Measurements from ENCODE around the gene ARHGAP24. TPM values are rescaled to one million over a fixed set of nuclear protein-coding genes. Genes with fewer than 3 reads are reported as not detected.
"Not testable (repeated sequence)": the region's sequence is repeated elsewhere in the genome, so short reads cannot be mapped to it uniquely, and the experiment has no call there.

Gene ARHGAP24
- total and polyA plus RNA-seq, 2 experiments from 2014 or later, result 19.5 to 29.6 TPM

GRCh38 chr4:85812776-85813175, 337.8 kb downstream of the ARHGAP24 start:
- no peak overlapping the region for H3K27ac ChIP-seq
- no peaks in the 10 kb centered on the region for H3K9me3 ChIP-seq (ENCODE audit: low read depth)
- no peaks in the 10 kb centered on the region for H3K27me3 ChIP-seq
- H4K20me1 ChIP-seq (ENCODE audit: insufficient read depth, poor library complexity, severe bottlenecking), result no peaks in the 10 kb centered on the region
- no peaks in the 10 kb centered on the region for H3K79me2 ChIP-seq
- H3K9me2 ChIP-seq (replicated peaks; ENCODE audit: insufficient read depth), result no peaks in the 10 kb centered on the region
- H3K4me3 ChIP-seq, result no peak overlapping the region
- no peak for TF ChIP-seq CTCF (IDR thresholded peaks at IDR 0.05; ENCODE audit: poor library complexity)
- TF ChIP-seq EZH2phosphoT487 (IDR thresholded peaks at IDR 0.05; ENCODE audit: low read depth, severe bottlenecking, unreplicated experiment), result no peak
- no peak for TF ChIP-seq EZH2 (IDR thresholded peaks at IDR 0.05; ENCODE audit: borderline replicate concordance)
- DNase-seq (ENCODE audit: low spot score), result no peak
- no peak overlapping the region for H2AFZ ChIP-seq
- no peak overlapping the region for H3K4me2 ChIP-seq
- no peaks in the 10 kb centered on the region for H3K4me1 ChIP-seq (ENCODE audit: insufficient read depth)
- 88% methylated on average over 4 of the region's 4 CpGs for WGBS (ENCODE audit: low lambda C conversion rate, missing lambda C conversion rate)
- H3K36me3 ChIP-seq (replicated peaks; ENCODE audit: insufficient read depth, low read depth), result no peaks in the 10 kb centered on the region

- H3K27ac ChIP-seq, result no peak overlapping the region
- H3K27me3 ChIP-seq, result no peaks in the 10 kb centered on the region
- H3K4me3 ChIP-seq, result no peak overlapping the region
- no peaks in the 10 kb centered on the region for H3K4me1 ChIP-seq (ENCODE audit: insufficient read depth)
- H3K79me2 ChIP-seq, result no peaks in the 10 kb centered on the region
- H3K4me2 ChIP-seq, result no peak overlapping the region
- DNase-seq (ENCODE audit: low spot score), result no peak
- H4K20me1 ChIP-seq (ENCODE audit: insufficient read depth, poor library complexity, severe bottlenecking), result no peaks in the 10 kb centered on the region
- WGBS (ENCODE audit: low lambda C conversion rate, missing lambda C conversion rate), result 82% methylated on average over 7 of the region's 7 CpGs
- TF ChIP-seq CTCF (IDR thresholded peaks at IDR 0.05; ENCODE audit: poor library complexity), result no peak
- TF ChIP-seq EZH2 (IDR thresholded peaks at IDR 0.05; ENCODE audit: borderline replicate concordance), result no peak
- no peak for TF ChIP-seq EZH2phosphoT487 (IDR thresholded peaks at IDR 0.05; ENCODE audit: low read depth, severe bottlenecking, unreplicated experiment)
- H3K9me2 ChIP-seq (replicated peaks; ENCODE audit: insufficient read depth), result no peaks in the 10 kb centered on the region
- H2AFZ ChIP-seq, result no peak overlapping the region
- H3K9me3 ChIP-seq (ENCODE audit: low read depth), result no peaks in the 10 kb centered on the region
- H3K36me3 ChIP-seq (replicated peaks; ENCODE audit: insufficient read depth, low read depth), result no peaks in the 10 kb centered on the region
Observed at GRCh38 chr4:85815796-85816459, 341.0 kb downstream of the ARHGAP24 start.

GRCh38 chr4:85818700-85819099, 343.8 kb downstream of the ARHGAP24 start:
- Histone ChIP-seq H2AFZ (no peak overlapping the region), H3K27ac (no peak overlapping the region), H3K9me3 (ENCODE audit: low read depth) (no peaks in the 10 kb centered on the region), H3K79me2 (no peaks in the 10 kb centered on the region), H3K36me3 (replicated peaks; ENCODE audit: insufficient read depth, low read depth) (no peaks in the 10 kb centered on the region), H4K20me1 (ENCODE audit: insufficient read depth, poor library complexity, severe bottlenecking) (no peaks in the 10 kb centered on the region), H3K4me2 (no peak overlapping the region), H3K9me2 (replicated peaks; ENCODE audit: insufficient read depth) (no peaks in the 10 kb centered on the region), H3K27me3 (no peaks in the 10 kb centered on the region), H3K4me1 (ENCODE audit: insufficient read depth) (no peaks in the 10 kb centered on the region), H3K4me3 (no peak overlapping the region)
- TF ChIP-seq EZH2phosphoT487 (IDR thresholded peaks at IDR 0.05; ENCODE audit: low read depth, severe bottlenecking, unreplicated experiment) (no peak), EZH2 (IDR thresholded peaks at IDR 0.05; ENCODE audit: borderline replicate concordance) (no peak)
- 73% methylated on average over 3 of the region's 3 CpGs for WGBS (ENCODE audit: low lambda C conversion rate, missing lambda C conversion rate)
- no peak for DNase-seq (ENCODE audit: low spot score)

GRCh38 chr4:85820101-85820500, 345.2 kb downstream of the ARHGAP24 start:
- not testable (repeated sequence) for H3K9me3 ChIP-seq (ENCODE audit: low read depth); H4K20me1 ChIP-seq (ENCODE audit: insufficient read depth, poor library complexity, severe bottlenecking); H3K27me3 ChIP-seq; H3K4me3 ChIP-seq; H3K27ac ChIP-seq; H2AFZ ChIP-seq; H3K9me2 ChIP-seq (replicated peaks; ENCODE audit: insufficient read depth); H3K36me3 ChIP-seq (replicated peaks; ENCODE audit: insufficient read depth, low read depth); H3K4me1 ChIP-seq (ENCODE audit: insufficient read depth); H3K79me2 ChIP-seq; DNase-seq (ENCODE audit: low spot score); H3K4me2 ChIP-seq
